HG03175 (cell line): Measurements from ENCODE around the gene TMEM50B.
"Not testable (repeated sequence)": the region's sequence is repeated elsewhere in the genome, so short reads cannot be mapped to it uniquely, and the experiment has no call there.

Experiments
- ATAC-seq: cut with Tn5 transposase; IDR thresholded peaks from one replicate; pipeline ENCODE4 v1.9.1; 2021; ENCODE audit warnings: mild to moderate bottlenecking, moderate library complexity; ENCODE audit not compliant: unreplicated experiment

Gene TMEM50B

DNA sequence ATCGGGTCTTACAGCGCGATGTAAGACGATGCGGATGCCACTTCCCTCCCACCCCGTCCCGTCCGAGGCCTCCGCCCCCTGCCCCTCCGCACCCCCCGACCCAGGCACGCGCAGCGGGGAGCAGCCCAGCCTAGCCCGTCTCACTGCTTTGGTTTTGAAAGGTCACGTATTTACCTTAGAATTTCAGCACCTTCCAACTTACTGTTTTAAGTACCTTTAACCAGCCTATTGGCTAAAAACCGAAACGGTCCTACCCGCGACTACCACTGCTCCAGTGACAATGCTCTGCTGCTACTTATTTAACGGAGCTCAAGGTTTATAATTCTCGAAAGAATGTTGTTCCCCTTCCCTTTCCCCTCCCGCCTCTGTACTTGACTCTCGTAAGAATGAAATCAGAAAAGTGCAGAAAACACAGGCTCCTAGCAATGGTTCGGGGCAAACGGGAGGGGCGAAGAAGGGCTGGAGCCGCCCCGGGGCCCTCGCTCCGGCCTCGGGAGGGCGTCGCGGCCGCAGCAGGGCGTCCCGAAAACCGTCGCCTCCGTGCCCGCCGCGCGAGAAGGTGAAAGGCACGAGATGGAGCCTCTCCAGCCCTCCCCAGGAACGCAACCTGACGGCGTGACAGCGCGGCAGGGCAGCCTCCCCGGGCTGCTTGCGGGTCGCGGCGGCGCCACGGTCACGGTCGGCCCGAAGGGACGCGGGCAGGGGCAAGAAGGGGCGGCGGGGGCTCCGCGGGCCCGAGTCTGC, 667 bp downstream of the TMEM50B start:
- peak; percentile 21 for ATAC-seq

GRCh38 chr21:33478182-33478581, 1.6 kb downstream of the TMEM50B start:
- no peak for ATAC-seq

GRCh38 chr21:33477066-33477465, 2.7 kb downstream of the TMEM50B start:
- no peak for ATAC-seq

DNA sequence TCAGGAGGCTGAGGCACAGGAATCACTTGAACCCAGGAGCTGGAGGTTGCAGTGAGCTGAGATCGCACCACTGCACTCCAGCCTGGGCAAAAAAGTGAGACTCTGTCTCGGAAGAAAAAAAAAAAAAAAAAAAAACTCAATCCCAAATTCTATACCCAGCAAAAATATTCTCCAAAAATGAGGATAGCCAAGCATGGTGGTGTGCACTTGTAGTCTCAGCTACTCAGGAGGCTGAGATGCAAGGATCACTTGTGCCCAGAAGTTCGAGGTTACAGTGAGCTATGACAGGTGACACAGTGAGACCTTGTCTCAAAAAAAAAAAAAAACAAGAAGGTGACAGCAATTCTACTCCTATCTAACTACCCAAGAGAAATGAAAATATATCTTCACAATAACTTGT, 6.4 kb downstream of the TMEM50B start:
- no peak for ATAC-seq

DNA sequence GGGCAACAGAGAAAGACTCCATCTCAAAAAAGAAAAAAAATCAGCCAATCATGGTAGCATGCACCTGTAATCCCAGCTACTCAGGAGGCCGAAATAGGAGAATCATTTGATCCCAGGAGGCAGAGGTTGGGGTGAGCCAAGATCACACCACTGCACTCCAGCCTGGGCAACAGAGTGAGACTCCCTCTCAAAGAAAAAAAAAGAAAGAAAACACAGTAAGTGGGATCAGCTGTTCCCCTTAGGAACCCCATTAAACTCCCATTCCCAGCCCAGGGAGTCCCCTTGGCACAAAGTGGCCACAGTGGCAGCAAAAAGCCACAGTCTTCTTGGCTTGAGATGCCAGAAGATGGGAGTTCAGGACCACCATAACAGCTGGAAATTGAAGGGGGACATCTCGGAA, 9.1 kb downstream of the TMEM50B start:
- ATAC-seq = no peak

- ATAC-seq = not testable (repeated sequence)
Measured at GRCh38 chr21:33469183-33469582, 10.6 kb downstream of the TMEM50B start.

DNA sequence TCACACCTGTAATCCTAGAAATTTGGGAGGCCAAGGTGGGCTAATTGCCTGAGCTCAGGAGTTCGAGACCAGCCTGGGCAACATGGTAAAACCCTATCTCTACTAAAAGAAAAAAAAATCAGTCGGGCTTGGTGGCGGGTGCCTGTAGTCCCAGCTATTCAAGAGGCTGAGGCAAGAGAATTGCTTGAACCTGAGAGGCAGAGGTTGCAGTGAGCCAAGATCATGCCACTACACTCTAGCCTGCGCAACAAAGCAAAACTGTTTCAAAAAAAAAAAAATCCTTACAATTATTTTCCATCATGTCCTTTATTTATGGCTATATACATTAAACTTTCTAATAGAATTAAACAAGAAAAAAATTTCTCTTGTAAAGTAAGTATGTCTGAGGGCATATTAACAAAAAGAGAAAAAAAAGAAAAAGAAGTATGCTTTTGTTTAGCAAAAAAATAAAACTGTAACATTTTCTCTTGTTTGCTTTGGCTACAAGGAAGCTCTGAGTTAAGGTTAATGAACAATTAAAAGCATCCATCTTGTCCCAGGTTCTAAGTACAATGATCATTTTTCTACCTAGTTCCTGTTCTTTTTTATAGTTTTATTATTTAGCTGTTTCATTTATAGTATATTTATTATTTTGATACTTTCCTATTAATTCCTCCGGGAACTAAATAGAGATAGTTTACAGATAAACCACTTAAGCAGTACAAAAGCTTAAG, 18.1 kb downstream of the TMEM50B start:
- ATAC-seq = no peak

DNA sequence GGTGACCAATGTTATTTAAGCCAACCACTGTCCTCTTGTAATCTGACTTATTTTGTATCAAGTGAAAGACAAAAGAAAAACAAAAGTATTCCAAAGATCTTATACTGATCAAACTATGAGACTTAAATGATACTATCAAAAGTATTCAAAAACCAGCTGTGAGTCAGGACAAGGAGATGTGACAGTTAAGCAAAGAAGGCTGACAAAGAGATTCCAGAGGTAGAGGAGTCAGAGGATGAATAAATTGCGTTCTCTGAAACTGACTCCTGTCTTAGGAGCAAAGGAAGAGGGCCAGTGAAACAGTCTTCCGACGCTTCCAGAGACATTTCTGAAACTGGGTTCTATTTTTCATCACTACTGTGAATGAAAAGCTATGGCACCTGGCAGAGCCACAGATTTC, 20.9 kb downstream of the TMEM50B start:
- ATAC-seq = no peak

DNA sequence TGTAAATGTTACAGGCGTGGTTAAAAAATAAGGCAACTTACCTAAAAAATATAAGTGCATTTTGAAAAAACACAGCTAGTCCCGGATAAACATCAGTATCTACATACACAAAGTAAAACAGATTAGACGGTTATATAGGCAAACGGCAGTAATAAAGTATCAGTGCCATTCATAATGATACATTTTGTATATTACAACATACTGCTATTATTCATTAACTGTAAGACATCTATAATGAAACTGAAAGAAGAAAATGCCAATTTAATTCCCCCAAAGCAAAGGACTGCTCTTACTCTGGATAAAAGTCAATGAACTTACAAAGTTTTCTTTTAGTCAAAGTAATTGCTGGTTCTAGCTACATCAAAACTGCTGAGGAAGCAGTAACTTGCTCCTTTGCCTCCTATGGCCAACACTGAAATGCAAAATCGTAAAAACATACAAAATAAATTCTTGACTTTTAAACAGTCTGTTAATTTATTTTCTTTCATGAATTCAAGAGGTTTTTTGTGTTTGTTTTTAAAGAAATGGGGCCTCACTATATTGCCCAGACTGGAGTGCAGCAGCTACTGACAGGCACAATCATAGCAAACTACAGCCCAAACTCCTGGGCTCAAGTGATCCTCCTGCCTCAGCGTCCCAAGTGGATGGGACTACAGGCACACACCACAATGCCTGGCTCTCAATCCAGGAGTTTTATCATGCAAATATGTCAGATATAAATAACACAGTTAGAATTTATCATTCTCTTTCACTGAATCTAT, 23.9 kb downstream of the TMEM50B start:
- no peak for ATAC-seq

GRCh38 chr21:33452362-33452761, 27.4 kb downstream of the TMEM50B start:
- ATAC-seq = no peak

DNA sequence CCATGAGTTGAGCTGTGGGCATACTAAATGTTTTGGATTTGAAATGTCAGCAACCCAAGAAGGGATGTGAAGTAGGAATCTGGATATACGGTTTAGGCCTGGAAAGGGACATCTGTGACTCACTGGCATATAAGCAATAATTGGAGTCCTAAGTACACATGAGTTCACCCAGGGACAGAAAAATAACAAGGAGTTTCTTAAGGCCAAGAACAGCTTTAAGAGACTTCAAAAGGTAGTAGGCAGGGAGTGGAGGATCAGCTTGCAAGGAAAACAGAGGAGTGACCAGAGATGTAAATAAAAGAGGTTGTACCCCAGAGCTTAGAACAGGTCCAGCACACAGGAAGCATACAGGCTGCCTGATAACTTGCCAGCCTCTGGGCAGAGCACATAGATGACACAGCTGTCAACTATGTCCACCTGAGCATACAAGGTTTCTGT, 28.1 kb downstream of the TMEM50B start:
- ATAC-seq = no peak

- ATAC-seq = no peak
Measured at GRCh38 chr21:33449616-33450015, 30.2 kb downstream of the TMEM50B start.

GRCh38 chr21:33446620-33447019, 33.2 kb downstream of the TMEM50B start:
- ATAC-seq = not testable (repeated sequence)

- ATAC-seq = no peak
Measured at GRCh38 chr21:33444499-33444898, 35.3 kb downstream of the TMEM50B start.

DNA sequence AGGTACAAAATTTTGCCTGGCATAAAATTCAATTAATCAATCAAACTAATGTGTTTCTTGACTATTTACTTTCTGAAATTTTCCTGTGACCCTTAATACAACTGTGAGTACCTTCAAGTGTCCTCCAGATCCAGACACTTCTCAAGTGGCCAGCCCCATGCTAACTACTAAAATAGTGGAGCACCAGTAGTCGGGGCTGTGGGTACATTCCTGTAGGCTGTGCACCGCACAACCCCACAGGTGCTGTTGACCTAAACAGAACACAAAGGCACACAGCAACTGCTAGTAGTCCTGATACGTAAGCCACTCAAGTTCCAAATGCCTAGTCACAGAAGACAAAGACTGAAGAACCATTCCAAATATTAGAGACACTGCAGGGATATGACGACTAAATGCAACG, 36.6 kb downstream of the TMEM50B start:
- ATAC-seq = no peak

GRCh38 chr21:33441489-33442477, 38.0 kb downstream of the TMEM50B start:
- no peak for ATAC-seq

GRCh38 chr21:33437140-33437539, 42.6 kb downstream of the TMEM50B start:
- no peak for ATAC-seq

DNA sequence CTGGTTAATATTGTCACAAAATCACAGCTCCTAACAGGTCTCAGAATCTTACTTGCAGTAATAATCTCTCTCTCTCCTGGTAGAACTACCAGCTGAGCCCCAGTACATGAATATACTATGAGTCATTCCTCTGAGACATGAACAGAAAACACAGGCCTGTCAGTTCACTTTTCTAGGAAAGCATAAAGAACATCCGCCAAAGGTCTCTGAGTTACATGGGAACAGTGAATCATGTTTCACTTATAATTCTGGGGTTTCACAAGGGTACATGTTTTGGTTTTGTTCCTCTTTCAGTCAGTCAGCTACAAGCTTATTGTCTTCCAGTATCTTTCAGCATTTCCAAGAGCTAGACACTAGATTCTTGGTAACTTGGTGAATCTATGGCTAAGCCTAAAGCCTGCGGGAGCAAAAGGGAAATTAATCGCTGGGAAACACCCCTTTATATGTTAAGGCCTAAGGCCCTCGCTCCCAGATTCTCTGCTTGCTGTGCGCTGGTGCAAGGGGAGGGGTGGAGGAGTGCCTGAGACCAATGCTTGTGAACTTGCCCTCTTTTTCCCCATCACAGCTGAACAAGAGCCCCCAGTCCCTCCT, 44.9 kb downstream of the TMEM50B start:
- ATAC-seq = peak; percentile 87

- ATAC-seq = no peak
Measured at GRCh38 chr21:33433425-33434114, 46.2 kb downstream of the TMEM50B start.
